GM23338 (cell line): ENCODE measurements around the gene CPEB3.

Experiments
- CTCF ChIP-seq, 2 experiments: fragments of 200-600 bp in 1 of 2; sonication (generic) in 1 of 2; conservative IDR thresholded peaks; 2 replicates each; pipeline versions ENCODE4 v1.5.1 to v1.6.1; 2016 to 2017; ENCODE audit warnings: antibody characterized with exemption in 2 of 2, low read depth in 2 of 2, mild to moderate bottlenecking in 2 of 2, moderate library complexity in 1 of 2
- POLR2AphosphoS5 ChIP-seq: IDR thresholded peaks from 2 replicates; pipeline ENCODE4 v1.6.1; 2016; ENCODE audit warnings: antibody characterized with exemption, low read depth
- ZNF331 ChIP-seq: fragments of 250-450 bp; sonication (Bioruptor Pico); IDR thresholded peaks from 2 replicates; pipeline ENCODE4 v1.5.0; 2020; ENCODE audit warnings: low read depth, mild to moderate bottlenecking, moderate library complexity

- TF ChIP-seq POLR2AphosphoS5, result no peak
- TF ChIP-seq ZNF331 (CRISPR knock-in tag), result no peak
- TF ChIP-seq CTCF (conservative IDR thresholded peaks at IDR 0.05; ENCODE audit: low read depth in 2 of 2), result no peak
Measured at GRCh38 chr10:92064506-92064905, 226.4 kb downstream of the CPEB3 start.
